ENCODE data around the gene GALNTL6.

GRCh38 chr4:172992648-172993378 is 1179.6 kb downstream of the GALNTL6 start:
- TF ChIP-seq POLR2A (IDR thresholded peaks at IDR 0.05; ENCODE audit: low read depth, low read length), result no peak
- no peak for TF ChIP-seq TAF1 (IDR thresholded peaks at IDR 0.05; ENCODE audit: low read depth, low read length)
- no peak for TF ChIP-seq POLR2AphosphoS5 (IDR thresholded peaks at IDR 0.05; ENCODE audit: low read depth, low read length)
- no peak for TF ChIP-seq SPI1 (IDR thresholded peaks at IDR 0.05; ENCODE audit: low read depth, low read length)
- no peak for TF ChIP-seq PAX5 (IDR thresholded peaks at IDR 0.05; ENCODE audit: insufficient read depth, low read length, severe bottlenecking)
- TF ChIP-seq POU2F2 (IDR thresholded peaks at IDR 0.05; ENCODE audit: low read depth, low read length), result no peak
